ENCODE results near the gene AFF2. TPM values are rescaled to one million over a fixed set of nuclear protein-coding genes. Genes with fewer than 3 reads are reported as not detected.

AFF2 gene
- total RNA-seq, 4 donors from 2014 or later = 2.8 to 25.8 (median 8.6) TPM

GRCh38 chrX:148615491-148615890 is 115.1 kb downstream of the AFF2 start:
- no peak for TF ChIP-seq CTCF (IDR thresholded peaks at IDR 0.05; ENCODE audit: low read depth)

GRCh38 chrX:148618470-148619445 is 118.3 kb downstream of the AFF2 start:
- no peak for TF ChIP-seq CTCF (IDR thresholded peaks at IDR 0.05; ENCODE audit: low read depth)

GRCh38 chrX:148620023-148620422 is 119.6 kb downstream of the AFF2 start:
- no peak for TF ChIP-seq CTCF (IDR thresholded peaks at IDR 0.05; ENCODE audit: low read depth)

- no peak for TF ChIP-seq CTCF (IDR thresholded peaks at IDR 0.05; ENCODE audit: low read depth)
Observed at GRCh38 chrX:148624951-148625474, 124.6 kb downstream of the AFF2 start.

GRCh38 chrX:148628621-148629020 is 128.2 kb downstream of the AFF2 start:
- no peak for TF ChIP-seq CTCF (IDR thresholded peaks at IDR 0.05; ENCODE audit: low read depth)

- TF ChIP-seq CTCF (IDR thresholded peaks at IDR 0.05; ENCODE audit: low read depth) = no peak
Observed at GRCh38 chrX:148629434-148629833, 129.0 kb downstream of the AFF2 start.

- TF ChIP-seq CTCF (IDR thresholded peaks at IDR 0.05; ENCODE audit: low read depth) = no peak
Observed at GRCh38 chrX:148632444-148632843, 132.0 kb downstream of the AFF2 start.
